Colonic mucosa (tissue), 4 donors: ENCODE results near the gene MYO7B. TPM values are rescaled to one million over a fixed set of nuclear protein-coding genes. Genes with fewer than 3 reads are reported as not detected.

Experiments
- DNase-seq: peaks from one replicate; pipeline ENCODE4 v3.0.0-alpha.2; 2020
- H3K27ac ChIP-seq: fragments of 200-600 bp; one replicate; pipeline ENCODE4 v1.8.0; 2021
- H3K27me3 ChIP-seq: fragments of 200-600 bp; one replicate; pipeline ENCODE4 v1.8.0; 2021
- H3K36me3 ChIP-seq: fragments of 200-600 bp; one replicate; pipeline ENCODE4 v1.8.0; 2021
- H3K4me1 ChIP-seq: fragments of 200-600 bp; one replicate; pipeline ENCODE4 v1.8.0; 2021; ENCODE audit warnings: mild to moderate bottlenecking
- H3K4me3 ChIP-seq: fragments of 200-600 bp; one replicate; pipeline ENCODE4 v1.8.0; 2021
- H3K9ac ChIP-seq, 2 donors: one replicate each; pipeline ENCODE4 v1.7.0; 2013; ENCODE audit warnings: control low read depth in 2 of 2, low read depth in 2 of 2, low read length in 2 of 2
- H3K9me3 ChIP-seq: fragments of 200-600 bp; one replicate; pipeline ENCODE4 v1.8.0; 2021
- intact Hi-C: fragments of 100-400 bp; cut with DNase I; formaldehyde crosslinking; loops from one replicate; pipeline ENCODE4 v1.14.1; 2022
- total RNA-seq, 2 donors: library from RNA; stranded (reverse); fragmentation: NEBNext Ultra II Directional in 1 of 2; extraction: Animal tissue kit (Norgen Biotek cat#: 25700) in 1 of 2; gene quantifications; one replicate each; pipeline ENCODE4 v1.2.1, GENCODE V29; 2021
- TF ChIP-seq, protein P1 (sequence below): fragments of 200-600 bp; IDR thresholded peaks from one replicate; pipeline ENCODE4 v1.8.0; 2022; ENCODE audit warnings: antibody characterized with exemption, mild to moderate bottlenecking
- donor health status: healthy.
- donor health status: DM: no; HTN: no; CAD: no.
- donor health status: DM: no; HTN: no; CAD: no.

MYO7B gene
- total RNA-seq, 2 donors from 2014 or later, result 159 to 218 TPM

DNA sequence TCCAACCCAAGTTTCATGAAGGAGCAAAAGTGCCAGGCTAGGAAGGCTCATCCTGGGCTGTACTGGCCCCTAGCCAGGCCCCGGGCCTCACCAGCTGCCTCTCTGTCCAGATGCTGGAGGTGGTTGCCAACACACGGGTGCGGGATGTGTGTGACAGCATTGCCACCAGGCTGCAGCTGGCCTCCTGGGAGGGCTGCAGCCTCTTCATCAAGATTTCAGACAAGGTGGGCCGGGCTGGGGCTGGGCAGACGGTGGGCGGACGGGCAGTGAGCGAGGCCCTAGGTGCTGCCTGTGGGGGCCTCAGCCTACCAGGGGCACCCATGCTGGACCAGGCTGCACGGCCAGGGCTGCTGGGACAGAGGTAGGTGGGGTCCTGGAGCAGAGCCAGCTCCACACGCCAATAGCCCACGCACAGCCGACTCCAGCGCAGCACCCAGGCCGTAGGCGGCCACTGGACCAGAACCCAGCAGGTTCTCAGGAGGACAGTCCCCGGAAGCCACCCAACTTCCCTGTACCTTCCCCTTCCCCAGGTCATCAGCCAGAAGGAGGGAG, 98.7 kb downstream of the MYO7B start:
- Histone ChIP-seq H3K27ac (no peak overlapping the region), H3K36me3 (no peaks in the 10 kb centered on the region), H3K27me3 (no peaks in the 10 kb centered on the region), H3K4me3 (no peak overlapping the region), H3K4me1 (no peaks in the 10 kb centered on the region), H3K9me3 (no peaks in the 10 kb centered on the region), H3K9ac (no peak overlapping the region)
- TF ChIP-seq, protein P1, sequence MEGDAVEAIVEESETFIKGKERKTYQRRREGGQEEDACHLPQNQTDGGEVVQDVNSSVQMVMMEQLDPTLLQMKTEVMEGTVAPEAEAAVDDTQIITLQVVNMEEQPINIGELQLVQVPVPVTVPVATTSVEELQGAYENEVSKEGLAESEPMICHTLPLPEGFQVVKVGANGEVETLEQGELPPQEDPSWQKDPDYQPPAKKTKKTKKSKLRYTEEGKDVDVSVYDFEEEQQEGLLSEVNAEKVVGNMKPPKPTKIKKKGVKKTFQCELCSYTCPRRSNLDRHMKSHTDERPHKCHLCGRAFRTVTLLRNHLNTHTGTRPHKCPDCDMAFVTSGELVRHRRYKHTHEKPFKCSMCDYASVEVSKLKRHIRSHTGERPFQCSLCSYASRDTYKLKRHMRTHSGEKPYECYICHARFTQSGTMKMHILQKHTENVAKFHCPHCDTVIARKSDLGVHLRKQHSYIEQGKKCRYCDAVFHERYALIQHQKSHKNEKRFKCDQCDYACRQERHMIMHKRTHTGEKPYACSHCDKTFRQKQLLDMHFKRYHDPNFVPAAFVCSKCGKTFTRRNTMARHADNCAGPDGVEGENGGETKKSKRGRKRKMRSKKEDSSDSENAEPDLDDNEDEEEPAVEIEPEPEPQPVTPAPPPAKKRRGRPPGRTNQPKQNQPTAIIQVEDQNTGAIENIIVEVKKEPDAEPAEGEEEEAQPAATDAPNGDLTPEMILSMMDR, result no peak
- intact Hi-C loops, result no loop called here
- no peak for DNase-seq

DNA sequence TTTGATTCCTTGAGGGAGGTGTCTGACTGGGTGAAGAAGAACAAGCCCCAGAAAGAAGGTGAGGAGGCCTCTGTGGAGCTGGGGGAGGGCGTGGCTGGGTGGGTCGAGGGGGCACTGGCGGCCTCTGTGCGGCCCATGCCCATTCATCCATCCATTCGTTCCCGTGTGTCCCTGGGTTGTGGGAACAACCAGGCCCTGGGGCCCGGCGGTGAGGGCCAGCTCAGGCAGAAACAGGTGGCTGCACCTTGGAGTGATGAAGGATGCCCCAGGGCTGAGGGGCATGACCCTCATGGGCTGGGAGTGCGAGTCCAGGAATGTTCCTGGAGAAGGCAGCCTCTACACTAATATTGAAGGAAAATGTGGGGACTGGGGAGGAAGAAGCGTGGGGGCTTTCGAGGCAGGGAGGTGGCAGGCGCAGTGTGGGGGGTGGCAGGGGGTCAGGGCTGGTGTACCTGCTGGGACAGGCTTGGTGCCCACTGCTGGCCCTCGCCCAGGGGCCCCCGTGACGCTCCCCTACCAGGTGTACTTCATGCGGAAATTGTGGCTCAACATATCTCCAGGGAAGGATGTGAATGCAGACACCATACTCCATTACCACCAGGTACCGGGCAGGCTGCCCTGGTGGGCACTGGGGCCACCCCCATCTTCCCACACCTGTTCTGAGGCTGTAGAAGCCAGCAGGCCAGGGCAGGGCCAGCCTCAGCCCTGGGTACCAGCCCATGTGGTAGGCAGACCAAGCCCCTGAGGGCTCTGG, 99.3 kb downstream of the MYO7B start:
- H3K36me3 ChIP-seq, result no peaks in the 10 kb centered on the region
- DNase-seq, result no peak
- TF ChIP-seq, protein P1, result no peak
- intact Hi-C loops, result no loop called here
- H3K9me3 ChIP-seq, result no peaks in the 10 kb centered on the region
- H3K27me3 ChIP-seq, result no peaks in the 10 kb centered on the region
- H3K27ac ChIP-seq, result no peak overlapping the region
- H3K4me1 ChIP-seq, result no peaks in the 10 kb centered on the region
- H3K4me3 ChIP-seq, result no peak overlapping the region
- H3K9ac ChIP-seq, result no peak overlapping the region

DNA sequence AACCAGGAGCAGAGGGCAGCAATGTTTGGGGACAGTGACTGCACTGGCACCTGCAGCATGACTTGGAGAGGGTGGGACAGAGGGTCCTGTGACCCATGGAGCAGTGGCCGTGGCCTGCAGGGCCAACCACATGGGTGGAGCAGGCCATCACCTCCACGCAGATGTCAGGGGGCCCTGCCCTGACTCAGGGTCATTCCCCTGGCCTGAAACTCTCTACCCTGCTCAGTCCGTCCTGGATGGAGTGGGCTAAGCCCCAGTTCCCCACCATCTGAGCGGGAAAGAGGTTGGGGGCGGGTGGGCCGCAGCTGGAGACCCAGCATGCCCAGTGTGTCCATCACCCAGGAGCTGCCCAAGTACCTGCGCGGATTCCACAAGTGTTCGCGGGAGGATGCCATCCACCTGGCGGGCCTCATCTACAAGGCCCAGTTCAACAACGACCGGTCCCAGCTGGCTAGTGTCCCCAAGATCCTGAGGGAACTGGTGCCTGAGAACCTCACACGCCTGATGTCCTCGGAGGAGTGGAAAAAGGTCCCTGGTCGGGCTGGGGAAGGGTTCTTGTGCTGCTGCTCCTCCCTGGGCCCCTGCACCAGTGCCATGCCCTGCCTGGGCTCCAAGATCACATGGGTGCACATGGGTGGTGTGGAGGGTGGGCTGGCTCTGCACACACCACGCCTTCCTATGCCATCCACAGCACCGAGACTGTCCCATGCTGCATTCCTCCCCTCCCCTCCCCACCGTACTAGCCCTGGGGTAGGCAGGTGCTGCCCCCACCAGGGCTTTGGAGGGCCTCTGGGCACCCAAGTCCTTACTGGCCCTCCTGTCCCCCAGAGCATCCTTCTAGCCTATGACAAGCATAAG, 100.1 kb downstream of the MYO7B start:
- intact Hi-C loops, result no loop called here
- DNase-seq, result no peak
- Histone ChIP-seq H3K27ac (no peak overlapping the region), H3K9me3 (no peaks in the 10 kb centered on the region), H3K9ac (peak overlapping the region; percentile 2 to 26), H3K4me3 (no peak overlapping the region), H3K4me1 (no peaks in the 10 kb centered on the region), H3K27me3 (no peaks in the 10 kb centered on the region), H3K36me3 (no peaks in the 10 kb centered on the region)
- TF ChIP-seq, protein P1, result no peak

DNA sequence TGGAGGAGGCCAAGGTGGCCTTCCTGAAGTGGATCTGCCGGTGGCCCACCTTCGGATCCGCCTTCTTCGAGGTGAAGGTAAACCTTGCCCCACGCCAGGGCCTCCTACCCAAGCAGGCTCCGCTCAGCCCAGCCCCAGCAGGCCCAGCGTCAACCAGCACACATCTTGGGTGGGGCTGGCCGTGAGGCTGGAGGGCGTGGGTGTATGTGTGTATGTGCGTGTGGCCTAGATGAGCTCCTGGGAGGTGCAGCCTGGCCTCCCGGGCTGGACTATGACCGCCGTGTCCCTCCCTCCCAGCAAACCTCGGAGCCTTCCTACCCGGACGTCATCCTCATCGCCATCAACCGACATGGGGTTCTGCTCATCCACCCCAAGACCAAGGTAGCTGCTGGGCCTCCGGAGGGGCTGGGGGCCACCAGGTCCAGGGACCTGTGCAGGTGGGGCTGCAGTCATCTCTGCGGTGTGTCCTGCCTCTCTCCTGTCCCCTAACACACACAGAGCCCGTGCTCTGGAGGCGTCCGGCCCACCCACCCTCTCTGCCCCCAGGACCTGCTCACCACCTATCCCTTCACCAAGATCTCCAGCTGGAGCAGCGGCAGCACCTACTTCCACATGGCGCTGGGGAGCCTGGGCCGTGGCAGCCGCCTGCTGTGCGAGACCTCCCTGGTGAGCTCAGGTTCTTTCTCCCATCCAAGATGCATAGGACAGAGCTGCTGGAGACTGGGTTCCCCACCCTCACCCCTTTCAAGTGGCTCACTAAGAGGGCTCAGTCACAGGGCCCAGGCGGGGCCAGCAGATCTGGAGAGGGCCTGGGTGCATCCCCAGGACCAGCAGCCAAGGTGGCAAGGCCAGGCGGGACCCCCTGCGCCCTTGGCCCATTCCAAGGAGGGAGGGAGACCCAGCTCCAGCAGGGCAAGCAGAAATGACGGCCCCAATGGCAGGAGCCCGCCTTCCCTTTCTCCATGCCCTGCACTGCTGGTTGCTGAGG, 101.1 kb downstream of the MYO7B start:
- Histone ChIP-seq H3K36me3 (no peaks in the 10 kb centered on the region), H3K9ac (peak overlapping the region in 1 of 2 donors; percentile 26), H3K4me1 (no peaks in the 10 kb centered on the region), H3K9me3 (no peaks in the 10 kb centered on the region), H3K4me3 (no peak overlapping the region), H3K27ac (no peak overlapping the region), H3K27me3 (no peaks in the 10 kb centered on the region)
- TF ChIP-seq, protein P1, result no peak
- peak; percentile 68 for DNase-seq
- intact Hi-C loops, result no loop called here

DNA sequence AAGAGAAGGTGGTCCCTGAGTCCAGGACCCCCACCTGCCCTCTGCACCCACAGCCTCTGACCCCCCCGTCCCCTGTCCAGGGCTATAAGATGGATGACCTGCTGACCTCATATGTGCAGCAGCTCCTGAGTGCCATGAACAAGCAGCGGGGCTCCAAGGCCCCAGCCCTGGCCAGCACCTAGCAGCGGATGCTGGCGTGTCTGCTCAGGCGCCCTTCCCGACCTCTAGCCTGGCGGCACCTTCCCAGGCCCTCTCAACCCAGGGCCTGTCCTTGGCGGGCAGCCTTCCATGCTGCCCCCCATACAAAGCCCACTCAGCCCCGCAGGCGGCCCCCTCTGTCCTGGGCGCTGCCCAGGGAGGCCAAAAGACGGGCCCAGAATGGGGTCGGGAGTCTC, 101.8 kb downstream of the MYO7B start:
- H3K9me3 ChIP-seq, result no peaks in the 10 kb centered on the region
- TF ChIP-seq, protein P1, result no peak
- no peaks in the 10 kb centered on the region for H3K4me1 ChIP-seq
- no peak overlapping the region for H3K4me3 ChIP-seq
- peak overlapping the region; percentile 40 for H3K27ac ChIP-seq
- no peaks in the 10 kb centered on the region for H3K27me3 ChIP-seq
- DNase-seq, result no peak
- no peak overlapping the region for H3K9ac ChIP-seq
- no peaks in the 10 kb centered on the region for H3K36me3 ChIP-seq
- intact Hi-C loops, result no loop called here
